ENCODE results near the gene FRG2C.
A peak's percentile ranks its signal among the peaks of the same experiment; 100 is the strongest.
"Not testable (repeated sequence)": the region's sequence is repeated elsewhere in the genome, so short reads cannot be mapped to it uniquely, and the experiment has no call there.

FRG2C gene

DNA sequence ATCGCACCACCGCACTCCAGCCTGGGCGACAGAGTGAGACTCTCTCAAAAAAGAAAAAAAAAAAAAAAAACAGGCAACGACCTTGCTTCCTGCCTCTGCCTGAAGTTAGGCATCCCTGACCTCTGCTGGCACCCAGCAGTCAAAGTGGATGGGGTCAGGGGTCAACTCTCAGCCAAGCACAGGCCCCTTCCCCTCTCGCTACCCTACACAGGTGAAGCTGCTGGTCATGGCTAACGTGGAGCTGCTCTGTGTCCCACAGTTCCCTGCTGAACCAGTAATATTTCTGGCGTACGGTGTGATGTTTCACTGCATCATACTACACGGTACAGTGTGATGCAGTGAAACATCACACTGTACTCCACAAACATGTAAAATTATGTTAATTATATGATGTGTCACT is 13.9 kb upstream of the FRG2C start:
- TF ChIP-seq, protein P1, sequence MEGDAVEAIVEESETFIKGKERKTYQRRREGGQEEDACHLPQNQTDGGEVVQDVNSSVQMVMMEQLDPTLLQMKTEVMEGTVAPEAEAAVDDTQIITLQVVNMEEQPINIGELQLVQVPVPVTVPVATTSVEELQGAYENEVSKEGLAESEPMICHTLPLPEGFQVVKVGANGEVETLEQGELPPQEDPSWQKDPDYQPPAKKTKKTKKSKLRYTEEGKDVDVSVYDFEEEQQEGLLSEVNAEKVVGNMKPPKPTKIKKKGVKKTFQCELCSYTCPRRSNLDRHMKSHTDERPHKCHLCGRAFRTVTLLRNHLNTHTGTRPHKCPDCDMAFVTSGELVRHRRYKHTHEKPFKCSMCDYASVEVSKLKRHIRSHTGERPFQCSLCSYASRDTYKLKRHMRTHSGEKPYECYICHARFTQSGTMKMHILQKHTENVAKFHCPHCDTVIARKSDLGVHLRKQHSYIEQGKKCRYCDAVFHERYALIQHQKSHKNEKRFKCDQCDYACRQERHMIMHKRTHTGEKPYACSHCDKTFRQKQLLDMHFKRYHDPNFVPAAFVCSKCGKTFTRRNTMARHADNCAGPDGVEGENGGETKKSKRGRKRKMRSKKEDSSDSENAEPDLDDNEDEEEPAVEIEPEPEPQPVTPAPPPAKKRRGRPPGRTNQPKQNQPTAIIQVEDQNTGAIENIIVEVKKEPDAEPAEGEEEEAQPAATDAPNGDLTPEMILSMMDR (IDR thresholded peaks at IDR 0.05; ENCODE audit: low read depth, low read length), result no peak
- no peak overlapping the region for H3K4me3 ChIP-seq (replicated peaks in 1 of 2; ENCODE audit: low read depth in 2 of 2, low read length in 2 of 2)
- no peak for DNase-seq (ENCODE audit: low read depth in 2 of 2)

DNA sequence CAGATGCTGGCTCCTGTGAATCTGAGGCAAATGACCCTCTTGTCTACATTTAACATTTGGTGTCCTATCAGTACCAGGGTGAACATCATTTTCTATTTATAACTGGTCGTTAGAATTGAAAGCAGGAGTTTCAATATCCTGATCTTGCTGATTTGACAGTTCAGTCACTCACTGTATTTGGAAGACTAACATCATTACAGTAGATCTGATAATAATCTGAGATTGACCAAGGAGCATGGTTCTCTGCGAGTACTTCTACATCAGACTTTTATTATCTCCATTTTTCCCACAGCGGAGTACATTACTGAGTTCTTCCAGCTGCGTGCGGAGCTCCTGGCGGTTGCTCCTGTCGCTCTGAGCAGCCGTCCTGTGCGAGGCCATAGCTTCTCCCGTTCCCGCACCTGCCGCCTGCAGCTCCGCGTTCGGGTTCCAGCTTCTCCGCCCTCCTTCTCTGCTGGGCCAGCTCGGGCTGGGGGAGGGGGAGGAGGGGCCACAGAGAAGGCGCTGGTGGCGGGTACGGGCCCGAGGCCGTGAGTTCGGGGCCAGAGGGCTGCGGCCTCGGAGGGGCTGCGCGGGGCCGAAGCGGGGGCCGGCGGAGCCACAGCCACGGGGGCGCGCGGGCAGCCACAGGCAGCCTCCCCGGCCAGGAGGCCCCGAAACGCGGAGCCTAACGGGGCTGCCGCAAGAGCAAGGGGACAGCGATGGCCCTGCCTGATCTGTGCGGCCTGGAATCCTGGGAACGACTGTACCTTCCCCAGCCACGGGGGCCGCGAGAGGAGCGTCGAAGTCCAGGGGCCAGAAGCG is 8.8 kb upstream of the FRG2C start:
- not testable (repeated sequence) for H3K4me3 ChIP-seq (replicated peaks in 1 of 2; ENCODE audit: low read depth in 2 of 2, low read length in 2 of 2)

DNA sequence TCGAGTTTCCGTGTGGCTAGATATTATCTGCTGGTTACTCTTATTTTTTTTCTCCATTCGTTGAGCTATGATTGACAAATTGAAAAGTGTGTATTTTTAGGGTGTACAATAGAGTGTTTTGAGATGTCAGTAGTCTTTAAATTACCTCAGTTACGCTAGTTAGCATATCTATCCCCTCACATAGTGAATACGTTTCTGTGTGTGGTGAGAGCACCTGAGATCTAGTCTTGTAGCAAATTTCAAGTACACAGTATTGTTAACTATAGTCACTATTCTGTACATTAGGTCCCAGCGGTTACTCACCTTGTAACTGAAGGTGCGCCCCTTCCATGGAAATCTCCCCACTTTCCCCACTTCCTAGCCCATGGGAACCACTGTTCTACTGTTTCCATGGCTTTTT is 8.2 kb upstream of the FRG2C start:
- H3K4me3 ChIP-seq (replicated peaks in 1 of 2; ENCODE audit: low read depth in 2 of 2, low read length in 2 of 2); DNase-seq (ENCODE audit: low read depth in 2 of 2): not testable (repeated sequence)

More for the DNA sequence above, 8.8 kb upstream of the FRG2C start:
- DNase-seq (ENCODE audit: low read depth in 2 of 2), result not testable (repeated sequence)

DNA sequence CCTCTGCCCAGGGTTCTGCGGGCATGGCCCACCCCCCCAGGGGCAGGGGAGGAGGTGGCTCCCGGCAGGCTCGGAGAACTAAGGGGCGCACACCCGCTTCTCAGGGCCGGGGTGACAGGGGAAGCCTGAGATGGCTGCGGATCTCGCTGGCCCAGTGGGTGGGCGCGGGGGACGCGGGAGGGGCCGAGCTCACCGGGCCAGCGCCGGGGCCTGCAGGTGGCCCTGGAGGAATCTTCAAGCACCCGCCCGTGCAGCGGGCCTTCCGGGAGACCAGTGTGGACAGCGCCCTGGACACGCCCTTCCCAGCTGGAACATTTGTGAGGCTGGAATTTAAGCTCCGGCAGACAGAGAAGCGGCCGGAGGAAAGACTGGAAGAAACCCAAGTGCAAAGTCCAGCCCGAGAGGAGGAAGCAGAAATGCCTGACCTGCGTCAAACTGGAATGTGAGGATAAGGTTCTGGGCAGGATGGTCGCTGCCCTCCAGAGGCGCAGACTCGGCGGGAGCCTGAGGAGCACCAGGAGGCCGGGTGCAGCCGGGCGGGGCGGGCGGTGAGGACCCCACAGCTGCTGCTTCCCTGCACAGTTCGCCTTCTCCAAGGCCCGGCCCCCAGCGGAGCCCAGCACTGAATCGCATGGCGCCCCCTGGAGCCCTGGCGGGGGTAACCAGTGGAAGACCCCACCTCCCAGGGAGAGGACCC is 5.6 kb upstream of the FRG2C start:
- DNase-seq (ENCODE audit: low read depth in 2 of 2), result peak in 1 of 2 donors; percentile 34
- not testable (repeated sequence) for H3K4me3 ChIP-seq (replicated peaks in 1 of 2; ENCODE audit: low read depth in 2 of 2, low read length in 2 of 2)

DNA sequence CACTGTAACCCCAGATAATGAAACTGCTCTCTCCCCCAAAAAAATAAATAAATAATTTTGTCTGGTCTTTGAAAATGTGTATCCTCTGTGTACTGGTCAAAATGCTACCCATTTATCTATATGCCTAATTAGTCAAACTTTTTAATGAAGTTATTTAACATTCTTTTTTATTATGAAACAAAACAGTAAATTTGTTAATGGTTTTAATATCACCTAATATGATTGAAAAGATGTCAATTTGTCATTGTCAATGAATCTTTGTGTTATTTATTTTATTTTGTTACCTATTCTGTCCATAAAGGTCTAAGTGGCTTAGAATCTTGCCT is 5.1 kb upstream of the FRG2C start:
- not testable (repeated sequence) for H3K4me3 ChIP-seq (replicated peaks in 1 of 2; ENCODE audit: low read depth in 2 of 2, low read length in 2 of 2)

DNA sequence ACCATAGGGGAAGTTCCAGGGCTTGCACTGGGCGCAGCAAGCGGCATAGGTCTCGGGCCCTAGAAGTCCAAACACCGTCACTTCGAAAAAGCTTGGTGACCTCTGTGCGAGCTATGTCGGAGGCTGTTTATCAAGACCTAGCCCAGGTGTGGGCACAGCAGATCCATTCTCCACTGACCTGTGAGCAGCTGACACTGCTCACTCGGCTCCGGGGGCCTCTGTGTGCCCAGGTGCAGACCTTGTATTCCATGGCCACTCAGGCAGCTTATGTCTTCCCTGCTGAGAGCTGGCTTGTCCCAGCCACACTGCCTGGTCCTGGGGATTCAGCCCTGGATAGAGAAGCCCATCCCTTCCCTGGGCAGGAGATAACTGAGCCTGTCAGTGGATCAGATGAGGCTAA is 1.5 kb downstream of the FRG2C start:
- not testable (repeated sequence) for DNase-seq (ENCODE audit: low read depth in 2 of 2); H3K4me3 ChIP-seq (replicated peaks in 1 of 2; ENCODE audit: low read depth in 2 of 2, low read length in 2 of 2)

More for the DNA sequence above, 5.1 kb upstream of the FRG2C start:
- not testable (repeated sequence) for DNase-seq (ENCODE audit: low read depth in 2 of 2)

DNA sequence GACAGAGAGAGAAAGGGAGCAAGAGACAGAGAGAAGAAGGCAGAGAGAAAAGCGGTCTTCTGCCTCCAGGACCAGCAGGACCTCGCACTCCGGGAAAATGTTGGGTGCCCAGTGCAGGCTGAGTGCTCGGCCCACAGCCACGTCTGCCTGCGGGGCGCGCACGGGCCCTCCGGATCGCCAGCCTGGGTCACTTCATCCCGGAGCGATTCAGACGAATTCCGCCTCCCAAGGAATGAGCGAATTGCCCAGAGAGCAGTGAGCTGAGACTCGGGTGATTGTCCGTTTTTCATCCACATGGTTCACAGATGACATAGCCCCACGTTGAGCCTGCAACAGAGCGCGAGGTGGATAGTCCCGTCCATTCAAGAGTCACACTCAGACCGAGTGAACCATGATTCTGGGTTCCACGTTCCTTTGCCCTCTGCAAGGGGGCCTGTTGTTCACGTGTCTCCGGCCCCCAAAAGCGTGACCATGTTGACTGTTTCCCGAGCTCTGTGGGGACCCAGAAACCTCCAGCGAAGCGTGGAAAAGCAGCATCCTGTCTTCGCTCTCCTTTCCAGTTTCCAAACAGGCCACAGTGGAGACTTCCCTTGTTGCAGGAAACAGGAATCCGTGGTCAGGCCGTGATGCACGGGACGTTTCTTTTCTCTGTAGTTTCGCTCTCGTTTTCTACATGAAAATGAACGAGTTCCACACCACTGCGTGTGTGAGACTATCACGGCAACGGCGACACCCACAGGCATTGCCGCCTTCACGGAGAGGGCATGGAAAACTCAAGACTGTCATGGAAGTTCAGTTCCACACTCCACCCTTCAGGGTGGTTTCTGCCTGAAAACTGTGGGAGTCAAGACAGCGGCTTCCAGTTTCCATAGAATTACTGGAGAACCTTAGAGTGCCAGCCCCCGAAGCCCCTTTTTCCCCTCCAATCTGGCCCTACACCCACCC is 3.9 kb downstream of the FRG2C start:
- not testable (repeated sequence) for H3K4me3 ChIP-seq (replicated peaks in 1 of 2; ENCODE audit: low read depth in 2 of 2, low read length in 2 of 2); DNase-seq (ENCODE audit: low read depth in 2 of 2)

DNA sequence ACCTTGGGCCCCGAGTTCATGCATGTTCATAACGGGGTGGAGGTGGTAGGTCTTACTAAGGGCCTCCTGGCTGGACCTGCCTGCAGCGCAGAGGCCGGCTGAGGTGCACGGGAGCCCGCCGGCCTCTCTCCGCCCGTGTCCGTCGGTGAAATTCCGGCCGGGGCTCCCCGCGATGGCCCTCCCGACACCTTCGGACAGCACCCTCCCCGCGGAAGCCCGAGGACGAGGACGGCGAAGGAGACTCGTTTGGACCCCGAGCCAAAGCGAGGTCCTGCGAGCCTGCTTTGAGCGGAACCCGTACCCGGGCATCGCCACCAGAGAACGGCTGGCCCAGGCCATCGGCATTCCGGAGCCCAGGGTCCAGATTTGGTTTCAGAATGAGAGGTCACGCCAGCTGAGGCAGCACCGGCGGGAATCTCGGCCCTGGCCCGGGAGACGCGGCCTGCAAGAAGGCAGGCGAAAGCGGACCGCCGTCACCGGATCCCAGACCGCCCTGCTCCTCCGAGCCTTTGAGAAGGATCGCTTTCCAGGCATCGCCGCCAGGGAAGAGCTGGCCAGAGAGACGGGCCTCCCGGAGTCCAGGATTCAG is 4.7 kb downstream of the FRG2C start:
- DNase-seq (ENCODE audit: low read depth in 2 of 2), result not testable (repeated sequence)
- peak overlapping the region in 1 of 2 donors; percentile 14 for H3K4me3 ChIP-seq (replicated peaks in 1 of 2; ENCODE audit: low read depth in 2 of 2, low read length in 2 of 2)

DNA sequence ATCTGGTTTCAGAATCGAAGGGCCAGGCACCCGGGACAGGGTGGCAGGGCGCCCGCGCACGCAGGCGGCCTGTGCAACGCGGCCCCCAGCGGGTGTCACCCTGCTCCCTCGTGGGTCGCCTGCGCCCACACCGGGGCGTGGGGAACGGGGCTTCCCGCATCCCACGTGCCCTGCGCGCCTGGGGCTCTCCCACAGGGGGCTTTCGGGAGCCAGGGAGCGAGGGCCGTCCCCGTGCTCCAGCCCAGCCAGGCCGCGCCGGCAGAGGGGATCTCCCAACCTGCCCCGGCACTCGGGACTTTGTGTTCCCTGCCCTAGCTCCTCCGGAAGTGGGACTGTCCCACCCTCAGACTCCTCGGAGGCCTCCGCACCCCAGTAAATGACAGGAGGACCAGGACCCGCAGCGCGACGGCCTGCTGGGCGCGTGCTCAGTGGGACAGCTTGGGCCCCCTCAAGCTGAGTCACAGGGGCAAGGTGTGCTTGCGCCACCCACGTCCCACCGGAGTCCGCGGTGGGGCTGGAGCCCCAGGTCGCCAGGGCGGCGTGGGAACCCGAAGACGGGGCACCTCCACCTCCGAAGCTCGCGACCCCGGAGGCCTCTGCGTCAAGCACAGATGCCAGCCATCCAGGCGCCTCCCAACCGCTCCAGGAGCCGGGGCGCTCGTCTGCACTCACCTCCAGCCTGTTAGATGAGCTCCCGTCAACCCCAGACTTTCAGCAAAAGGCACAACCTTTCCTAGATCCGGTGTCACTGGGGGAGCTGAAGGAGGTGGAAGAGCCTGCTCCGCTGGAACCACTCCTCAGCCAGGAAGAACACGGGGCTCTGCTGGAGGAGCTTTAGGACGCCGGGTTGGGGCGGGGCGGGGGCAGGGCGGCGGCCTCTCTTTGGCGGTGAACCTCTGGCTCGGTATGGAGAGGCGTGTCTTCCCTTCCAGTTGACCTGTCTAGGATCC is 5.5 kb downstream of the FRG2C start:
- peak overlapping the region in 1 of 2 donors; percentile 24 for H3K4me3 ChIP-seq (replicated peaks in 1 of 2; ENCODE audit: low read depth in 2 of 2, low read length in 2 of 2)
- peak in 1 of 2 donors; percentile 11 for DNase-seq (ENCODE audit: low read depth in 2 of 2)

DNA sequence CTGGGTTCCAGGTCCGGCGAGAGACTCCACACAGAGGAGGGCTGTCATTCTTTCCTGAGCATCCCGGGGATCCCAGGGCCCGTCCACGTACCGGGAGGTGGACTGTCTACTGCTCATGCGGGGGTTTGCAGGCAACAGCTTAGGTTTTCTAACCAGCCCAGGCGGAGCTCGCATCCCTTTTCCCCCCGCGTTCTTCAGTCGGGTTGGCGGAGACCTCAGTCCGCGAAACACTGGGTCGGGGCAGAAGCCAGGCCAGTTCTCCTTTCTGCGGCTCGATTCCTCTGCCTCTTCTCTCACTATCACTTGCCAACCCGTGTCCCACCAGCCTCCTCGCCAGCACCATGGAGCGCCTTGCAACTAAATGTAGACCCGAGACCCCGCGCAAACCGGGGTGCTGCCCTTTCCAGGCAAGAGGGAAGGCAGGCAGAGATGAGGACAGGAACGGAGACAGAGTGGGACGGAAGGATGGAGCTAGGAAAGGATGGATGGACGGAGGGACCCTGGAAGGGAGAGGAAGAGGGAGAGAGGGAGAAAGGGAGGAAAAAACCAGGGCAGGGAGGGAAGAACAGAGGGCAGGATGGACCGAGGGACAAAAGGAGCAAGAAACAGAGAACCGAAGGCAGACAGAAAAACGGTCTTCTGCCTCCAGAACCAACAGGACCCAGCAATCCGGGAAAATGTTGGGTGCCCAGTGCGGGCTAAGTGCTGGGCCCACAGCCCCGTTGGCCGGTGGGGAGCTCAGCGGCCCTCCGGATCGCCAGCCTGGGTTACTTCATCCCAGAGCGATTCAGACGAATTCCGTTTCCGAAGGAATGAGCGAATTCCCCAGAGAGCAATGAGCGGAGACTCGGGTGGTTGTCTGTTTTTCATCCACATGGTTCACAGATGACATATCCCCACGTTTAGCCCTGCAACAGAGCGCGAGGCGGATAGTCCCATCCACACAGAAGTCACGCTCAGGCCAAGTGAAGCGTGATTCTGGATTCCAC is 6.5 kb downstream of the FRG2C start:
- peak overlapping the region; percentile 2 to 24 for H3K4me3 ChIP-seq (replicated peaks in 1 of 2; ENCODE audit: low read depth in 2 of 2, low read length in 2 of 2)
- peak; percentile 52 to 76 for DNase-seq (ENCODE audit: low read depth in 2 of 2)

DNA sequence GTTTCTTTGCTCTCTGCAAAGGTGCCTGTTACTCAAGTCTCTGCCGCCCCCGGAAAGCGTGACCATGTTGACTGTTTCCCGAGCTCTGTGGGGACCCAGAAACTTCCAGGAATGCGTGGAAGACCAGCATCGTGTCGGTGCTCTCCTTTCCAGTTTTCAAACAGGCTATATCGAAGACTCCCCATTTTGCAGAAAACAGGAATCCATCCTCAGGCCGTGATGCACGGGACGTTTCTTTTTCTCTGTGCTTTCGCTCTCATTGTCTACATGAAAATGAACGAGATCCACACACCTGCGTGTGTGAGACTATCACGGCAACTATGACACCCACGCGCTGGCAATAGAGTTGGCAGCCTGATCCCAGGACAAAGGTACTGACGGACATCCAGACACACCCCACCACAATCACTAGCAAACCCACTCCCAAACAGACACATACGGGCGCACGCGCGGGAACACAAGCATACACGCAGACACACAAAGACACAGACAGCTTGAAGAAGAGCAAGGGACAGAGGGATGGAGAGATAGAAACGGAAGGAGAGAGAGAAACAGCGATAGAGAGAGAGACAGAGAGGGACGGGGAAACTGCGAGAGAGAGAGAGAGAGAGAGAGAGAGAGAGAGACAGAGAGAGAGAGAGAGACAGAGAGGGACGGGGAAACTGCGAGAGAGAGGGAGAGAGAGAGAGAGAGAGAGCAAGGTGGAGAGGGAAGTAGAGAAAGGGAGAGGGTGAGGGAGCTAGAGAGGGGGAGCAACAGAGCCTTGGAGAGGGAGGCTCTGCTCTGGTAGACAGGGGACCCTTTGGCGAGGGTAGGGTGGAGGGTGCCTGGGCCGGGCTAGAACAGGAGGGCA is 7.4 kb downstream of the FRG2C start:
- not testable (repeated sequence) for DNase-seq (ENCODE audit: low read depth in 2 of 2)
- H3K4me3 ChIP-seq (replicated peaks in 1 of 2; ENCODE audit: low read depth in 2 of 2, low read length in 2 of 2), result peak overlapping the region in 1 of 2 donors; percentile 33

DNA sequence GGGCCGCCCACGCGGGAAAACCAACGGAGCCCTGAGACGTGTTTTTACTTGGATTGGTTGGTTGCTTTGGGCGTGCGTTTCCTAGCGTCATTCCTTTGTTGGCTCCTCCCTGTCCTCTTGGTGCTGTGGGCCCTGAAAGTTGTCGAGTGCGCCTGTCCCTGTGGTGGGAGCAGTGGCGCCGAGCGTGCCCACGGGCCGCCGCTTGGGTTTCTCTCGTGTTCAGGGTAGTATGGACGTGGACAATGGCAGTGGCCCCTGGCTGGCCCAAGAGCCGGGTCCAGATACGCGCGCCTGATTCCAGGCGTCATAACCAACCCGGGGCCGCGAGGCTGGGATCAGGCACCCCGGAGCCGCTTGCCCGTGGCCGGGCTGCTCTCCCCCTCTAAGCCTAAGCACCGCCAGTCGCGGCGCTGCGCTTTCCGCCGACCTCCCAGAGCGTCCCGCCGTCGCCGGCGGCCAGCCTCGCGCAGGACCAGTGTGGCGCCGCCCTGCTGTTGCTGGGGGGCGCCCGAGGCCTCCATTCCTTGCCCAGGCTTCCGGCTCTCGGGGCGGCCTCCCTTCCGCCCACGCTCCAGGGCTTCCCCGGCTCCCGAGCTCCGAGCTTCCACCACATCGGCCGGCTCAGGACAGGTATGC is 8.1 kb downstream of the FRG2C start:
- DNase-seq (ENCODE audit: low read depth in 2 of 2), result peak; percentile 9 to 61
- peak overlapping the region in 1 of 2 donors; percentile 33 for H3K4me3 ChIP-seq (replicated peaks in 1 of 2; ENCODE audit: low read depth in 2 of 2, low read length in 2 of 2)

DNA sequence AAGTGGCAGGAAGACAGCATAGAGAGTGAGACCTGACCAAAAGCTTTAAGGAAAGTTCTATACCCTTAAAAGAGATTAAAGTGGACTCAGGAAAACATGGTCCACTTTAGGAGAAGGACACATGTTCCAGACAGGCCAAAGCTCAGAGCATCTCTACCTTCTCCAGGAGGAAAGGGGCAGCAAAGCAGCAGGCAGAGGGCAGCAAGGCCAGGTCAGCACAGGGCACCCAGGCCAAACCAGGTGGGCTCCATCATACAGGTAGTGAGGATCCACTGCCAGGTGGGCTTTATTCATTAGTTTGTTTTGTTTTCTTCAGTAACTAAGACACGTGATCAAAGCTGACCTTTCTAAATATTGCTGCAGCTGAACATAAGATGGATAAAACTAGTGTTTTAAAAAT is 19.8 kb downstream of the FRG2C start:
- not testable (repeated sequence) for DNase-seq (ENCODE audit: low read depth in 2 of 2); H3K4me3 ChIP-seq (replicated peaks in 1 of 2; ENCODE audit: low read depth in 2 of 2, low read length in 2 of 2)

All from cardiac fibroblast (primary cell).